Mucosa of gallbladder (tissue), 1 donor: Measurements from ENCODE around the gene RNPEP. TPM values are rescaled to one million over a fixed set of nuclear protein-coding genes. Genes with fewer than 3 reads are reported as not detected.
"Not testable (repeated sequence)": the region's sequence is repeated elsewhere in the genome, so short reads cannot be mapped to it uniquely, and the experiment has no call there.

Experiments
- DNase-seq: peaks from one replicate; pipeline ENCODE4 v3.0.0-alpha.2; 2020; ENCODE audit warnings: low spot score
- total RNA-seq: library from RNA; stranded (reverse); gene quantifications from one replicate; pipeline ENCODE4 v1.2.1, GENCODE V29; 2021
- donor health status: DM: no; HTN: no; CAD: no.

Gene RNPEP
- total RNA-seq, 1 donor from 2014 or later, result 78.8 TPM

- DNase-seq, result peak; percentile 93
Observed at GRCh38 chr1:202010180-202011015, 27.9 kb downstream of the RNPEP start, which contains the start of gene ELF3. TSS of gene ELF3 (plus strand) at chr1:202010587. CDS start at chr1:202011137, 550 bp downstream.

- DNase-seq, result no peak
Observed at GRCh38 chr1:202011994-202012393, 29.5 kb downstream of the RNPEP start.

GRCh38 chr1:202012544-202013478 lies 30.4 kb downstream of the RNPEP start:
- no peak for DNase-seq

- DNase-seq, result no peak
Observed at GRCh38 chr1:202013603-202014002, 31.2 kb downstream of the RNPEP start.

GRCh38 chr1:202014060-202014459 lies 31.6 kb downstream of the RNPEP start:
- DNase-seq, result no peak

- DNase-seq, result no peak
Observed at GRCh38 chr1:202014915-202015661, 32.6 kb downstream of the RNPEP start.

GRCh38 chr1:202015662-202015937 lies 33.2 kb downstream of the RNPEP start:
- DNase-seq, result no peak

- DNase-seq, result no peak
Observed at GRCh38 chr1:202016022-202016810, 33.8 kb downstream of the RNPEP start.

- DNase-seq, result no peak
Observed at GRCh38 chr1:202016811-202017748, 34.6 kb downstream of the RNPEP start.

GRCh38 chr1:202017749-202018467 lies 35.5 kb downstream of the RNPEP start:
- peak; percentile 82 for DNase-seq

GRCh38 chr1:202018468-202019234 lies 36.2 kb downstream of the RNPEP start:
- DNase-seq, result peak; percentile 89

GRCh38 chr1:202019235-202019558 lies 36.7 kb downstream of the RNPEP start:
- not testable (repeated sequence) for DNase-seq

GRCh38 chr1:202023001-202023433 lies 40.6 kb downstream of the RNPEP start:
- DNase-seq, result peak; percentile 90

- DNase-seq, result no peak
Observed at GRCh38 chr1:202029171-202029665, 46.8 kb downstream of the RNPEP start.

GRCh38 chr1:202029727-202030126 lies 47.3 kb downstream of the RNPEP start:
- no peak for DNase-seq

- no peak for DNase-seq
Observed at GRCh38 chr1:202031796-202032195, 49.3 kb downstream of the RNPEP start.

- no peak for DNase-seq
Observed at GRCh38 chr1:202034149-202034682, 51.8 kb downstream of the RNPEP start.
